Measurements from ENCODE around the gene MYO18B.

MYO18B gene

GRCh38 chr22:25884121-25884520 is 142.1 kb downstream of the MYO18B start:
- TF ChIP-seq POLR2AphosphoS5 (IDR thresholded peaks at IDR 0.05; ENCODE audit: low read depth, low read length) (no peak), TAF1 (IDR thresholded peaks at IDR 0.05; ENCODE audit: low read depth, low read length) (no peak), POU2F2 (IDR thresholded peaks at IDR 0.05; ENCODE audit: low read depth, low read length) (no peak), PAX5 (IDR thresholded peaks at IDR 0.05; ENCODE audit: insufficient read depth, low read length, severe bottlenecking) (no peak), POLR2A (IDR thresholded peaks at IDR 0.05; ENCODE audit: low read depth, low read length) (no peak), SPI1 (IDR thresholded peaks at IDR 0.05; ENCODE audit: low read depth, low read length) (no peak)
- DNase-seq (ENCODE audit: insufficient read length, low spot score): no peak
- no peak for FAIRE-seq

GRCh38 chr22:25888399-25889054 is 146.5 kb downstream of the MYO18B start:
- FAIRE-seq (no peak), DNase-seq (ENCODE audit: insufficient read length, low spot score) (no peak)
- no peak for TF ChIP-seq PAX5 (IDR thresholded peaks at IDR 0.05; ENCODE audit: insufficient read depth, low read length, severe bottlenecking)
- TF ChIP-seq TAF1 (IDR thresholded peaks at IDR 0.05; ENCODE audit: low read depth, low read length): no peak
- TF ChIP-seq SPI1 (IDR thresholded peaks at IDR 0.05; ENCODE audit: low read depth, low read length): no peak
- no peak for TF ChIP-seq POU2F2 (IDR thresholded peaks at IDR 0.05; ENCODE audit: low read depth, low read length)
- TF ChIP-seq POLR2A (IDR thresholded peaks at IDR 0.05; ENCODE audit: low read depth, low read length): no peak

- no peak for DNase-seq (ENCODE audit: insufficient read length, low spot score)
- TF ChIP-seq SPI1 (IDR thresholded peaks at IDR 0.05; ENCODE audit: low read depth, low read length) (no peak), POLR2AphosphoS5 (IDR thresholded peaks at IDR 0.05; ENCODE audit: low read depth, low read length) (no peak), PAX5 (IDR thresholded peaks at IDR 0.05; ENCODE audit: insufficient read depth, low read length, severe bottlenecking) (no peak), POU2F2 (IDR thresholded peaks at IDR 0.05; ENCODE audit: low read depth, low read length) (no peak), POLR2A (IDR thresholded peaks at IDR 0.05; ENCODE audit: low read depth, low read length) (no peak), TAF1 (IDR thresholded peaks at IDR 0.05; ENCODE audit: low read depth, low read length) (no peak)
- FAIRE-seq: no peak
Observed at GRCh38 chr22:25890651-25891050, 148.7 kb downstream of the MYO18B start.

- DNase-seq (ENCODE audit: insufficient read length, low spot score) (no peak), FAIRE-seq (no peak)
- no peak for TF ChIP-seq TAF1 (IDR thresholded peaks at IDR 0.05; ENCODE audit: low read depth, low read length)
- no peak for TF ChIP-seq PAX5 (IDR thresholded peaks at IDR 0.05; ENCODE audit: insufficient read depth, low read length, severe bottlenecking)
- no peak for TF ChIP-seq POU2F2 (IDR thresholded peaks at IDR 0.05; ENCODE audit: low read depth, low read length)
- TF ChIP-seq POLR2AphosphoS5 (IDR thresholded peaks at IDR 0.05; ENCODE audit: low read depth, low read length): no peak
- TF ChIP-seq POLR2A (IDR thresholded peaks at IDR 0.05; ENCODE audit: low read depth, low read length): no peak
- no peak for TF ChIP-seq SPI1 (IDR thresholded peaks at IDR 0.05; ENCODE audit: low read depth, low read length)
Observed at GRCh38 chr22:25892678-25893077, 150.7 kb downstream of the MYO18B start.

- FAIRE-seq (no peak), DNase-seq (ENCODE audit: insufficient read length, low spot score) (no peak)
- TF ChIP-seq POLR2A (IDR thresholded peaks at IDR 0.05; ENCODE audit: low read depth, low read length) (no peak), PAX5 (IDR thresholded peaks at IDR 0.05; ENCODE audit: insufficient read depth, low read length, severe bottlenecking) (no peak), TAF1 (IDR thresholded peaks at IDR 0.05; ENCODE audit: low read depth, low read length) (no peak), POU2F2 (IDR thresholded peaks at IDR 0.05; ENCODE audit: low read depth, low read length) (no peak), SPI1 (IDR thresholded peaks at IDR 0.05; ENCODE audit: low read depth, low read length) (no peak), POLR2AphosphoS5 (IDR thresholded peaks at IDR 0.05; ENCODE audit: low read depth, low read length) (no peak)
Observed at GRCh38 chr22:25895678-25896077, 153.7 kb downstream of the MYO18B start.

- TF ChIP-seq SPI1 (IDR thresholded peaks at IDR 0.05; ENCODE audit: low read depth, low read length): no peak
- TF ChIP-seq PAX5 (IDR thresholded peaks at IDR 0.05; ENCODE audit: insufficient read depth, low read length, severe bottlenecking): no peak
- no peak for TF ChIP-seq POLR2A (IDR thresholded peaks at IDR 0.05; ENCODE audit: low read depth, low read length)
- TF ChIP-seq TAF1 (IDR thresholded peaks at IDR 0.05; ENCODE audit: low read depth, low read length): no peak
- TF ChIP-seq POU2F2 (IDR thresholded peaks at IDR 0.05; ENCODE audit: low read depth, low read length): no peak
- no peak for TF ChIP-seq POLR2AphosphoS5 (IDR thresholded peaks at IDR 0.05; ENCODE audit: low read depth, low read length)
- FAIRE-seq: no peak
- no peak for DNase-seq (ENCODE audit: insufficient read length, low spot score)
Observed at GRCh38 chr22:25896098-25896497, 154.1 kb downstream of the MYO18B start.

GRCh38 chr22:25896592-25896991 is 154.6 kb downstream of the MYO18B start:
- no peak for TF ChIP-seq POU2F2 (IDR thresholded peaks at IDR 0.05; ENCODE audit: low read depth, low read length)
- no peak for TF ChIP-seq PAX5 (IDR thresholded peaks at IDR 0.05; ENCODE audit: insufficient read depth, low read length, severe bottlenecking)
- no peak for TF ChIP-seq SPI1 (IDR thresholded peaks at IDR 0.05; ENCODE audit: low read depth, low read length)
- TF ChIP-seq TAF1 (IDR thresholded peaks at IDR 0.05; ENCODE audit: low read depth, low read length): no peak
- no peak for TF ChIP-seq POLR2AphosphoS5 (IDR thresholded peaks at IDR 0.05; ENCODE audit: low read depth, low read length)
- no peak for TF ChIP-seq POLR2A (IDR thresholded peaks at IDR 0.05; ENCODE audit: low read depth, low read length)
- FAIRE-seq: no peak
- no peak for DNase-seq (ENCODE audit: insufficient read length, low spot score)

- FAIRE-seq (no peak), DNase-seq (ENCODE audit: insufficient read length, low spot score) (no peak)
- TF ChIP-seq PAX5 (IDR thresholded peaks at IDR 0.05; ENCODE audit: insufficient read depth, low read length, severe bottlenecking) (no peak), POLR2AphosphoS5 (IDR thresholded peaks at IDR 0.05; ENCODE audit: low read depth, low read length) (no peak), SPI1 (IDR thresholded peaks at IDR 0.05; ENCODE audit: low read depth, low read length) (no peak), POLR2A (IDR thresholded peaks at IDR 0.05; ENCODE audit: low read depth, low read length) (no peak), POU2F2 (IDR thresholded peaks at IDR 0.05; ENCODE audit: low read depth, low read length) (no peak), TAF1 (IDR thresholded peaks at IDR 0.05; ENCODE audit: low read depth, low read length) (no peak)
Observed at GRCh38 chr22:25898707-25899365, 156.8 kb downstream of the MYO18B start.

- no peak for FAIRE-seq
- DNase-seq (ENCODE audit: insufficient read length, low spot score): no peak
- TF ChIP-seq POLR2A (IDR thresholded peaks at IDR 0.05; ENCODE audit: low read depth, low read length) (no peak), TAF1 (IDR thresholded peaks at IDR 0.05; ENCODE audit: low read depth, low read length) (no peak), PAX5 (IDR thresholded peaks at IDR 0.05; ENCODE audit: insufficient read depth, low read length, severe bottlenecking) (no peak), SPI1 (IDR thresholded peaks at IDR 0.05; ENCODE audit: low read depth, low read length) (no peak), POU2F2 (IDR thresholded peaks at IDR 0.05; ENCODE audit: low read depth, low read length) (no peak), POLR2AphosphoS5 (IDR thresholded peaks at IDR 0.05; ENCODE audit: low read depth, low read length) (no peak)
Observed at GRCh38 chr22:25899566-25899965, 157.6 kb downstream of the MYO18B start.
